HPDE6-E6E7 (cell line): Measurements from ENCODE around the gene DUSP9.

Source experiments
- DNase-seq: peaks from one replicate; pipeline ENCODE4 v3.0.0; 2011; ENCODE audit warnings: missing footprints; ENCODE audit errors: extremely low spot score

DUSP9 gene

DNA sequence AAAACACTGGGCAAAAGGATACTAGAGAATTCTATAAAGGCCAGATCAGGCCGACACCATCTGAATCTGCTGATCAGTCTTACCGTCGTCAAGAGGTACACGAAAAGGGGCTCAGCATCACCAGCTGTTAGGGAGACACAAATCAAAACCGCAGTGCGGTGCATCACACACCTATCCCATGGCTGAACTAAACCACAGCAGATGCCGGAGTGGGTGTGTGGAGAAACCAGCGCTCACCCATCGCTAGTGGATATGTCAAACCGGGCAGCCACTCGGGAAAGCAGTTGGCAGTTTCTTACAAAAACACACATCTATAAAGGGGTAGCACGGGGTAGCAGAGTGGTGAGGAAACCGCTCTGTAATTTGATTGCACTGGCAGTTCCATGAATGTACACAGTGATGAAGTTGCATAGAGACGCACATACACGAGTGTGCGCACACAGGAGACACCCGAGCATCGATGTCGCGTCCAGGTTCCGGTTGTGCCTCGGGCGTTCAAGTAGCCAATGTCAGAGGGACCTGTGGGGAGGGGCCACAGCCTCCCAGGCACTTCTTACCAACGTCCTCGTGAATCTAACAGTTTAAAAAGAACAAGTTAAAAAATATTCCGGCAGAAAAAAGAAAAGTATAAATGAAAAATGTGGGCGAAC is 24.9 kb upstream of the DUSP9 start:
- no peak for DNase-seq

DNA sequence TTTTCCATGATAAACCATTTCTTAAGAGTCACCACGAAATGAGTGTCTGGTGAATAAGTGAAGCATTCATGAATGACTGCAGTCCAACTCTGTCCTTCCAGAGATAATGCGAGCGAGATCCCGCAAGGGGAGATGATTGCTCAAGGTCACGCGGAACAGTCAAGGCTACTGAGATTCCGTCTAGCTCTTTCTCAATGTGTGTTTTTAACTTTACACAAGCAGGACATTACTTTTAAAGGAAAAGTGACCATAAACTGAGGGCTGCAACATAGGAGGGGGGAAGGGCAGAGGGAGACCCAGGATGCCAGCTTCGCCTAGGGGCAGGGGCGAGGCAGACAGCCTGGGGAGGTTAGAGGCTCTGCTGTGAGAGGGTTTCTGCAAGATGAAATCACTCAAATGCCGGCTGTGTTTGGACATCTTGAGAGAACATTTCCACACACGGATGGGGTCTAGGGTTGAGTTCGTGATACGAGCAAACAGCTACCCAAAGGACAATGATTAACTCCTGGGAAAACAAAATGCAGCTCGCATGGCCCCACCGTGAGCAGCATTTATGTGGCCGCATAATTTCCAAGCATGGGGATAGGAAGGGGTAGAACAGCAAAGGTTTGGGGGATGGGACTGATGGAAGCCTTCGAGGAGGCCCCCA is 24.2 kb upstream of the DUSP9 start:
- DNase-seq, result no peak

DNA sequence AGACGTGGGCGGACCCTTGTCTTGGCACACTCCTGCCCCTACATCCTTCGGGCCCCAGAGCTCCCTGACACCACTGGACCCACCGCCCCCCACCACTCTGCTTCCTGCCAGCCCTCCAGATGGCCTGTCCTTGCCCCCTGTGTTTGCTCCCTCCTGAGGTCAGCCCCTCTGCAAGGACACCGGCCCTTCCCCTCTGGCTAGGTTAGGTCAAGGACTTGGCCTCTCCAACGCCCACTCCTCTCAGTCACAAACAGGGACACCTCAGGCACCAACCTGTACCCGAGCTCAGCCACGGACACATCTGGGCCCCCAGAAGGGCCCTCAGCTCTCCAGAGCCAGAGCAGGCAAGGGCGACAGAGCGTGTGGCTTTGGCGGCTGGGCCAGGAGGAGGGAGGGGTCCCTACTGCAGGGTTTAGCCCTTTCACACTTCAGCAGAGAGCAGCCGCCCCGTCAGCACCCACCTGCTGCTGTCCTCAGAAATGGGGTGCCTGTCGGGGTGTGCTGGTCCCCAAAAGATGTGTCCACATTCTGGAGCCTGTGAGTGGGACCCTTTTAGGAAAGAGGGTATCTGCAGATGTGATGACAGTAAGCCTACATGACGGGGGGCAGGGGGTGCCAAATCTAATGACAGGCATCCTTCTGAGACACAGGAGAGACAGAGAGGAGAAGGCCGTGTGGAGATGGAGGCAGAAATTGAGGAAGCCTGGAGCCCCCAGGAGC is 23.5 kb upstream of the DUSP9 start:
- DNase-seq, result no peak

DNA sequence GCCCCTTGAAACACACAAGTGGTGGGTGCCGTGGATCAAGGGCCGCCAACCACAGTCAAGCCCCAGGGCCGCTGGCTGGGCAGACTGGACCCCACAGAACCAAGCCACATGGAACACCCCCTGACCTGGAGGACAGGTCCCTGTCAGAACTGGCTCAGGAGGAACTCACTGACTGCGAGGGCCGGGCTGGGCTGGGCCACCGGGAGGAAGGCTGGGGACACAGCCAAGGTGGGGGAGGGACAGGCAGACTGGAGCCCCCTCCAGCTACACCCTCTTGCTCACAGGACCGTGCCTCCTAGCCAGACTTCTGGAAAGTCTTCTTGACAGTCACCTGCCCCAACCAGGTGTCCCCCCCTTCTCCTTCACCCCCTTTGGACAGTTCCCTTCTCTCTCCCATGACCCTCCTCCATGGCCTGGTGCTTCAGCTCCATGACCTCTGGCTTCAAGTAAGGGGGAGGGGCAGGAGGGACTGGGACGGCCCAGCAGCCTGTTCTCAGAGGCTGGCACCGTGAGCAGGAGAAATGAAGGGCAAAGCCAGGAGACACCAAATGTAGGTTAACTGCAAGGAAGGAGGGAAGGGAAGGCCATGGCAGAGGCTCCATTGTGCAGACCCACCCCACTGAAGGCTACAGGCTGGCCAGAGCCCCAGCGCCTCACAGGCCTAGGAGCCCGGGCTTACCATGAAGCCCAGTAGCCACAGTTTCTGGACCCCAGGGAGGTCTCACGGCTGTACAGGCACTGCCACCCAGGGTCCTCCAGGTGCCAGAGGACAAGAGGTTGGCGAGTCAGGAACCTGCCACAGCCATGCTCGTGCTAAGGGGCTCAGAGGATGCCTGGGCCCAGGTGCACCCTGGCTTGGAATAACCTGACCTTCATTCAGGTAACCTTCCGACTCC is 22.6 kb upstream of the DUSP9 start:
- DNase-seq, result no peak

DNA sequence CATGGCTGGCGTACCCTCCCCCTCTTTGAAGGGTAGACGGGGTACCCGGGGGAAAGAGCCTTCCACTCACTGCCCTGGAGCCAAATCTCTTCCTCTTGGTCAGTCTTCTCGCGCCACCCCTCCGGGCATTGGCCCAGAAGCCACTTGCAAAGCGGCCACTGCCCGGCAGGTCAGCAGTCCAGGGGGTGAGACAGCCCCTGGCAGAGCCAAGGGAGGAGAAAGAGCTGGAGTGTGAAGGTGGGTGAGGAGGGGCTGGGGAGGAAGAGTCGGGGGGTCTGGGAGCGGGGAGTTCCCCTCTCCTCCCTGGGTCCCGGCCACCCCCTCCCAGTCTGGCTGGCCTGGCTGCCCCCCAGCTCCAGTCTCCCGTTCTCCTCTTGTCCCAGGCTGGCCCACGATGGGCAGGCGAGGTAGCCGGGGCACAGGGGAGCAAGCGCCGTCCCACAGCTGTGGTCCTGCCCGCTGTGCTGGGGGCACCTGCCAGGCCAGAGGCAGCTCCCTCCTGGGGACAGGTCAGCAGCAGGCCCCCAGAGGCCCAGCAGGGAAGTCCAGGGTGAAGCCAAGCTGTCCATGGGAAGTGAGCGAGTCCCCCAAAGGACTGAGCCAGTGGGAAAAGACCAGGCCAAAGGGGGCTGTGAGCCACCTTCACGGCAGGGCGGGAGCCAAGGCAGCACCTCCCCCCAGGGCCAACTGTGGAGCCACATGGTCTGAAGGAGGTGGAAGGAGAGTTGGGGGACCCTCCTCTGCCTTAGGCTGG is 21.6 kb upstream of the DUSP9 start:
- no peak for DNase-seq

DNA sequence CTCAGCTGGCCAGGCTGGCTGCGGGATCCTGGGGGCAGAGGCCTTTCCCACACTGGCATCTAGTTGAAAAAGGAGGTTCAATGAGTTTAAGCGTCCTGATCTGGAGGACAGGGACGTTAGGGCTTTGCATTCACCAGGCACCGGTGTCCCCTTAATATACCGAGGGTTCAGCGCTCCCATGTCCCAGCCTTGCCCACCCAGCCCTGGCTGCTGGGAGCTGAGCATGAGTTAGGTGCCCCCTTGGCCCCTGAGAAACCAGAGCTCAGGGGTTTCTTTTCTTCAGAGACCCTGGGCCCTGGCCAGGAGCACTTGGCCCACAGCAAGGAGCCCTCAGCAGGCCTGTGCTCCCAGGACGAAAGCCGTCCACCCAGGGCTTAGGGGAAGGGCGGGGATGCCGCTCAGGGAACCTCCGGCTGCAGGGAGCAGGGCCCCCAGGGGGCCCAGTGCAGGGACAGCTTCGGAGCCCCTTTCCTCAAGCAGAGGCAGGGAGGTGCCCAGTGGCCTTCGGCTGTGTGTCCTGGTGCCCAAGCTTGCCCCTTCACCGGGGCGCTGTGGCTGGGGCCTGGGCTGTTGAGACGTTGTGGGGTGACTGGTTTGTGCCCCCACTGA is 20.9 kb upstream of the DUSP9 start:
- no peak for DNase-seq

DNA sequence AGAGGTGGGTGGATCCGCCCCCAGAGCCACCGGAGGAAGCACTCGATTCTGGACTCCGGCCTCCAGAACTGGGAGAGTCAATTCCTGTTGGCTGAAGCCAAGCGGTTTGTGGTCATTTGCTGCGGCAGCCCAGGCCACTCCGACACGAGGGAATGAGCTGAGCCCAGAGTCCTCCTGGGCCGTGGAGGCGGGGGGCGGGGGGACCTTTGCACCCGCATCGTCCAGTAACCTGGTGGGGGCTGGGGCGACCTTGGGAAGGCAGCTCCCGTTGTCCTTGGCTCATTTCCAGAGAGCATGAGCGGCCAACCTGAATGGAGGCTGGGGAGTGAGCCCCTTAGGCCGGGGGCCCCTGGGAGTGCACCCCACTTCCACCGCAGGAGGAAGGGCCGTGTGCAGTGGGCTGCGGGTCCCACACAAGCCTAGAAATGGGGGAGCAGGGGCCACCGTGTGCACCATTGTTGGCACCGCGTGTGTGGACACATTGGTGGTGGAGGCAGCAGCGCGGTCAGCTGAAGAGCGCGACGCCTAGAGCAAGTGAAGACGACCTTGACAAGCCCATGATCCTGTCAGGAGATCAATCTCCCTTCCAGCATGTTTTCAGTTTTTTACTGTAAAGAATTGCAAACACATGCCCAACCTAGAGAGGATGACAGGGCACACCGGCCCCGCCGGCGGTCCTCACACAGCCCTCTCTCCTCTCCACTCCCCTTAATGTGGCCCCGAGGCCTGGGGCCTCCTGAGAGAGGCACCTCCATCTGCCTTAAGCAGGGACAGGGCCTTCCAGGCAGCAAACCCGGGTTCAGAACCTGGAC is 19.9 kb upstream of the DUSP9 start:
- DNase-seq, result no peak

DNA sequence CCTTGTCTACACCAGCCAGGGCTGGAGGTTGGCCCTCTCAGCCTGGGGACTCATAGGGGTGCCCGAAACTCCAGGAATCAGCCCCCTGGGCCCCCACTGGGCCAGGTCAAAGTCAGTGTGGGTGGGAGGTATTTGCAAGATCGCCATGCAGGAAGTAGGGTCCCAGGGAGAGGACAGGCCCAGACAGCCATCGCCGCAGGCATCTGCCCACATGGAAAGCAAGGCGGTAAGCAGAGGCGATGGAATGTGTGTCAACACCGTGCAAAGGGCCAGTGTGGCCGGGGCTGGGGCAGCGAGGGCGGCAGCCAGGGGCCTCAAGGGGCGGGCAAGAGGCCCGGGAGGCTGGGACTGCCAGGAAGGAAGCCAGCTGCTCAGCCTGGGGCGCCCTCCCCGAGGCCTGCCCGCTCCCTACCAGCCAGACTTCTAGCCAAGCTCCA is 19.3 kb upstream of the DUSP9 start:
- no peak for DNase-seq

DNA sequence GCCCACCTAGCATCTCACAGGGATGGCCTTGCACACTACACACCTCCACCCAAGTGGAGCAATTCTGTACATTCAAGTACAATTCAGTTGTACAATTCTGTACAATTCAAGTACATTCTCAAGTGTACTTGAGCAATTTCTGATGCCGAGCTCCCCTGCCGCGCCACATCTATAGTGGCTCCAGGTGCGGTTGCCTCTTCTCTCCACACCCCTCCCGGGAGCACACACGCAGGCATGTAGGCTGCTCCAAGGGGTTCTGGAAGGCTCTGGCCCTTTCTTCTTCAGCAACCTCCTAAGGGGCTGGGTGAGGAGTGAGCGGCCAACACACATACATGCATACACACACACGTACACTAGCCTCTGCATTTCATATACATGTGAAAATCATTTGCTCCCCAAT is 18.9 kb upstream of the DUSP9 start:
- DNase-seq, result no peak

DNA sequence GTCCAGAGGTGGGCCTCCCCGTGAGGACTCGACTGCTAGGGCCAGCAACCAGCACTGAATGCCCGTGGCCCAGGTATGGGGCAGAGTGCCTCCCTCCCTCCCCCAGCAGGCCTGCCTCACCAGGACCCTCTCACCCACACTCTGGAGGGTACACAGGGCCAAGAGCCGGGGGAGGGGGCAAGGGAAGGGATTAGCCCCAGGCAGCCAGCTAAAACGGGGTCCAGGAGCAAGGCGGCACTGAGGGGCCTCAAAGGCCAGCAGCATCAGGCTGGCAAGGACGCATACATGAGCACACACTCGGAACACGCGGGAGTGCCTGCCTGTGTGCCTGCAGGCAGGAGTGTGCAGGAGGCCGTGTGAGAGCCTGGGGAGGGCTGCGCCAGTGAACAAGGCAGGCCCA is 18.3 kb upstream of the DUSP9 start:
- DNase-seq, result no peak

DNA sequence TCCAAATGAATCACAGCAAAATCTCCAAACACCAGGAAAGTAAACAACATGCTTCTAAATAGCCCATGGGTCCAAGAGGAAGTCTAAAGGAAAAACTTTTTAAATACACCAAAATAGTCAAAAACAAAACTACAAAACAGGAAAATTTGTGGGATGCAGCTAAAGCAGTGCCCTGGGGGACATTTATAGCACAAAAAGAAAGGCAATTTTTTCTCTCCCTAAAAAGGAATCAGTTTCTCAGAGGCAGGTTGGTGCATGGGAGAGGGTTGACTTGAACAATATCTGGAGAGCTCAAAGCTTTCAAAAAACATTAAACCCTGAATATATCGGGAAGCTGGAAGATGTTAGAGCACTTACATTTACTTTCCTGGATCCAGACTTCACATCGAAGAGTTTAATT is 15.7 kb upstream of the DUSP9 start:
- DNase-seq, result no peak

DNA sequence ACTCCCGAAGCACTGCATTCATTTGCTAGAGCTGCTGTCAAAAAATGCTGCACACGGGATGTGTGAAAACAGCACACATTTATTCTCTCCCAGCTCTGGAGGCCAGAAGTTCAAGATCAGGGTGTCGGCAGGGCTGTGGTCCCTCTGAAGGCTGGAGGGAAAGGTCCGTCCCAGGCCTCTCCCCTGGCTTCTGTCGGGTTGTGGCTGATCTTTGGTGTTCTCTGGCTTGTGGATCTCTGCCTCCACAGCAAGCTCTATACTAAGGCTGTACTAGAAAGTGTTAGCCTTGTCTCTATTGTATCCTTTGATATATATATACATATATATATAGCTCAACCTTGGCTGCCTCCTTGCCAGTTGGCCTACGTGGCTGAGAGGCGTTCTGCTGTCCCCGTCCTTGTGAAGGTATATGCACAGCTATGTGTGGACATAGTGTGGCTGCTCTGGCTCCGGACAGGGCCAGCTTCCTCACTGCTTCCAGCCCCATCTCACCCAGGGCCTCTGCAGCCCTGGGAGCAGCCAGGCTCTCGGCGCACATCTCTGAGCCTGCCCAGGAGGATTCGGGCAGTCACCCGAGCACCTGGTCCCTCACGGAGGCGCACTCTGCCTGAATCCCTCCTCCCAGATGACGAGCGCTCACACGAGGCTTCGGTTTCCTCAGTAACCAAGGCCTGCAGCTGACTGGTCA is 15.0 kb upstream of the DUSP9 start:
- no peak for DNase-seq

DNA sequence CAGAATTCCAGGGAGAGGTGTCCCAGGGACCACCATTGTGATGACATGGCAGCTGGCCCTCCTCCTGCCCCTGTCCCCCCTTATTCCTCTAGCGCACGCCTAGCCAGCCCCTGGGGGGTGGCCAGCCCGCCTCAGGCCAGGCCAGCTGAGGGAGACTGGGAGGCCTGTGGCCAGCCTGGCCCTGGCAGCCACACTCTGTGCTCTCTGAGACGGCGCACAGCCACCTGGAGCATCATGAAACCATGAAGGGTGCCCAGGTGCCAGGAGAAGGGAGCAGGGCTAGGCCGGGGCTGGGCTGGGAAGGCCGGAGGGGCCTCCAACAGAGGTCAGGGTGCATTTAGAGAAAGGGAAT is 14.4 kb upstream of the DUSP9 start:
- no peak for DNase-seq

DNA sequence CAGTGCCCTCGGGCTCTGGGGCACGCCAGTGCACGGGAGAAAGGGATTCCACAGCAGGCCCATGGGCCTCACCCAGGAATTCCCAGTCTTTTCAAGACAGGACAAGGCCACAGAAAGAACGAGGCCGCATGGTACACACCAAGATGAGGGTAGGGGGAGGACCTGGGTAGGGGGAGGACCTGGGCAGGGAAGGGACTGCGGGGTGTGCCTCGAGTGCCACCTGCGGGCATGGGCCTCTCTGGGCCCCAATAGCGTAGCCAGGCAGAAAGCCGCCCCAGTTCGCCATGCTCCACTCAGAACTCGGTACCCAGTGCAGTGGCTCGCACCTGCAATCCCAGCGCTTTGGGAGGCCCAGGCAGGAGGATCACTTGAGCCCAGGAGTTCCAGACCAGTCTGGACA is 14.0 kb upstream of the DUSP9 start:
- DNase-seq, result no peak

DNA sequence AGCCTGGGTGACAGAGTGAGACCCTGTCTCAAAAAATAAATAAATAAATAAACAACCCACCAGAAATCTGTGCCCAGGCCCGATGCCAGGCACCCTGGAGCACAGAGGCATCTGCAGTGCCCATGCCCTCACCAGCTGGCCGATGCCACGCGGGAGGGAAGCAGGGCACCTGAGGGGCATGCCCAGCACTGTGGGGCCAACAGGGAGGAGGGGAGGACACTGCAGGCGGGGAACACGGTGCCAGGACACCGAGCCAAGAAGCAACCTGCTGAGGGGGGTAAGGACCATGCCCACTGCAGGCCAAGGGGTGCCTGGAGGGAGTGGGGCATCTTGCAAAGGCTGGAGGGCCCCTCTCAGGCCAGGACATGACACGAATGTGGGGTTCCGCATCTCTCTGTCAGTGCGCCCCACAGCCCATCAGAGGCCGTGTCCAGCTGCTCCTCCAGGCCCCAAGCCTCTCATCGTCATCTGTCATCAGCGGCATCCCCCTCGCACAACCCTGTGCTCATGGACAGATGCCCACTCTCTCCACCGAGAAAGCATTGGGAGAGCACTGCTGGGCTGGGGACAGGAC is 13.3 kb upstream of the DUSP9 start:
- DNase-seq, result no peak

DNA sequence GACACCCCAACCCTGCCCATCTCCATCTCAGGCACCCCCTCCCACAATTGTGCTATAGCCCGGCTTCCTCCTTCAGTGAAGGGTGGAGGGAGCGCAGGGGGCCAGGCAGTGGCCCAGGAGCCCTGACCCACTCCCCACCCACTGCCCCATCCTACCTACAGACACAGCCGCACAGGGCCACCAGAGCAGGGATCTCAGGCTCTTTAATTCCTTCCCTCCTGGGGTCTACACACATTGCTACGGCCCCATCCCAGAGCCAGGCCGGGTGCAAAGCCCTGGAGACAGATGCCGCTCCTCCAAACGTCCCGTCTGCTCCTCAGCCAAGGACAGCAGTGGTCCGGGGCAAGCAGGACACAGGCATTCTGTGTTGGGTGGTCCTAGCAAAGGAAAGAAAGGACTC is 12.8 kb upstream of the DUSP9 start:
- no peak for DNase-seq

DNA sequence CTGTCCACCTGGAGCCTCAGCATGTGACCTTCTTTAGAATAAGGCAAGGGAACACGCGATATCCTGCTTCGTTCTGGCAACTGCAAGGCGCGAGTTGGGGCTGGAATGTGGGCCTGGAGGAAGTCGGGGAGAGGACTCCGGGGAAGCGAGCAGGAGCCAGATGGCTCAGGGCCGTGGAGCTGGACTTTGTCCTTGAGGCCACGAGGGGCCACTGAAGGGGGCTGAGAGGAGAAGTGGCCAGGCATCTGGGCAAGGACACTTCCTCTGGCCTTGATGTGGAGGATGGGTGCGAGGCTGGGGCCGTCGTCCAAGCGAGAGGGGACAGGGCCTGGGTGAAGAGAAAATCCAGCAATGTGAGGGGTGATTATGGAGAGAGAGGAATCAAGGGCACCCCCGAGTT is 12.2 kb upstream of the DUSP9 start:
- no peak for DNase-seq

DNA sequence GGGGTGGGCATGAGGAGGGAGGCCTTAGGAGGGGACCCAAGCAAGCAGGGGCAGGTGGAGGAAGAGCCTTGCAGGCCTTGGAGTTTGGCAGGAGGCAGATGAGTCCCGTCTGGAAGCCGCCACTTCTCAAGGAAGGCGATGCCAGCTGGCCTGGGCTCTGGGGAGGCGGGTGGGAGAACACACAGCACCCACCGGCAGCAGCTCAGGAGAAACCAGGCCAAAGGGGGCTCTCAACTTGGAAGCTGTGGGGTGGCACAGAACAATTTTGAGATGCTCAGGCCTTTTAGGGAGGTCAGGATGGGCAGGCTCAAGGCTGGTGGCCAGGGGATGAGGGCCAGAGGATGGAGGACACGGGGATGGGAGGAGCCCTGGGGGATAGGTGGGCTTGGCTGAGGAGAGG is 11.6 kb upstream of the DUSP9 start:
- DNase-seq, result no peak
